Kidney epithelial cell (primary cell): ENCODE data around the gene MAN1A1. TPM values are rescaled to one million over a fixed set of nuclear protein-coding genes. Genes with fewer than 3 reads are reported as not detected.

Experiments used
- DNase-seq: peaks from one replicate; pipeline ENCODE4 v3.0.0-alpha.2; 2010; ENCODE audit warnings: low read depth
- H3K27me3 ChIP-seq: 2 replicates; pipeline ENCODE4 v1.6.0; 2011; ENCODE audit warnings: low read length; ENCODE audit not compliant: control insufficient read depth, insufficient read depth
- H3K36me3 ChIP-seq: 2 replicates; pipeline ENCODE4 v1.5.1; 2011; ENCODE audit warnings: low read length; ENCODE audit not compliant: control insufficient read depth, insufficient read depth
- H3K4me3 ChIP-seq: 2 replicates; pipeline ENCODE4 v1.5.1; 2011; ENCODE audit warnings: low read depth, mild to moderate bottlenecking, control low read depth, low read length
- total RNA-seq: library from RNA; depleted of rRNA; stranded (reverse); fragments of >200 nt; gene quantifications from 2 replicates; pipeline ENCODE4 v1.2.3, GENCODE V29; 2015
- TF ChIP-seq, protein P1 (sequence below): IDR thresholded peaks from 2 replicates; pipeline ENCODE4 v1.5.1; 2011; ENCODE audit warnings: mild to moderate bottlenecking, moderate library complexity, low read length, control low read depth, inconsistent platforms; ENCODE audit not compliant: insufficient read depth, poor library complexity, severe bottlenecking

The MAN1A1 gene
- total RNA-seq, 1 donor from 2014 or later: 15.0 TPM

- DNase-seq: no peak
- TF ChIP-seq, protein P1, sequence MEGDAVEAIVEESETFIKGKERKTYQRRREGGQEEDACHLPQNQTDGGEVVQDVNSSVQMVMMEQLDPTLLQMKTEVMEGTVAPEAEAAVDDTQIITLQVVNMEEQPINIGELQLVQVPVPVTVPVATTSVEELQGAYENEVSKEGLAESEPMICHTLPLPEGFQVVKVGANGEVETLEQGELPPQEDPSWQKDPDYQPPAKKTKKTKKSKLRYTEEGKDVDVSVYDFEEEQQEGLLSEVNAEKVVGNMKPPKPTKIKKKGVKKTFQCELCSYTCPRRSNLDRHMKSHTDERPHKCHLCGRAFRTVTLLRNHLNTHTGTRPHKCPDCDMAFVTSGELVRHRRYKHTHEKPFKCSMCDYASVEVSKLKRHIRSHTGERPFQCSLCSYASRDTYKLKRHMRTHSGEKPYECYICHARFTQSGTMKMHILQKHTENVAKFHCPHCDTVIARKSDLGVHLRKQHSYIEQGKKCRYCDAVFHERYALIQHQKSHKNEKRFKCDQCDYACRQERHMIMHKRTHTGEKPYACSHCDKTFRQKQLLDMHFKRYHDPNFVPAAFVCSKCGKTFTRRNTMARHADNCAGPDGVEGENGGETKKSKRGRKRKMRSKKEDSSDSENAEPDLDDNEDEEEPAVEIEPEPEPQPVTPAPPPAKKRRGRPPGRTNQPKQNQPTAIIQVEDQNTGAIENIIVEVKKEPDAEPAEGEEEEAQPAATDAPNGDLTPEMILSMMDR: no peak
- Histone ChIP-seq H3K36me3 (no peaks in the 10 kb centered on the region), H3K27me3 (no peaks in the 10 kb centered on the region), H3K4me3 (no peak overlapping the region)
Measured at GRCh38 chr6:119280668-119281067, 68.9 kb downstream of the MAN1A1 start.

- no peak for DNase-seq
- TF ChIP-seq, protein P1: no peak
- Histone ChIP-seq H3K4me3 (no peak overlapping the region), H3K27me3 (no peaks in the 10 kb centered on the region), H3K36me3 (no peaks in the 10 kb centered on the region)
Measured at GRCh38 chr6:119280080-119280479, 69.5 kb downstream of the MAN1A1 start.

DNA sequence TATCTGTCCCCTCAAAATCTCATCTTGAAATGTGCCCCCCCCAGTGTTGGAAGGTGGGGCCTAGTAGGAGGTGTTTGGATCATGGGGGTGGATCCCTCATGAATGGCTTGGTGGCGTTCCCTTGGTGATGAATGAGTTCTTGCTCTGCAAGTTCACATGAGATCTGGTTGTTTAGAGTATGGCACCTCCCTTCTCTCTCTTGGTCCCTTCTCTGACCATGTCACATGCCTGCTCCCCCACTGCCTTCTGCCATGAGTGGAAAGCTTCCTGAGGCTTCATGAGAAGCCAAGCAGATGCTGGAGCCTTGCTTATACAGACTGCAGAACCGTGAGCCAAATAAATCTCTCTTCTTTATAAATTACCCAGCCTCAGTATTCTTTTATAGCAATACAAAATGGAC, 70.9 kb downstream of the MAN1A1 start:
- TF ChIP-seq, protein P1: no peak
- Histone ChIP-seq H3K4me3 (no peak overlapping the region), H3K36me3 (no peaks in the 10 kb centered on the region), H3K27me3 (no peaks in the 10 kb centered on the region)
- no peak for DNase-seq

GRCh38 chr6:119277052-119277451, 72.5 kb downstream of the MAN1A1 start:
- Histone ChIP-seq H3K27me3 (no peaks in the 10 kb centered on the region), H3K36me3 (no peaks in the 10 kb centered on the region), H3K4me3 (no peak overlapping the region)
- DNase-seq: no peak
- TF ChIP-seq, protein P1: no peak

DNA sequence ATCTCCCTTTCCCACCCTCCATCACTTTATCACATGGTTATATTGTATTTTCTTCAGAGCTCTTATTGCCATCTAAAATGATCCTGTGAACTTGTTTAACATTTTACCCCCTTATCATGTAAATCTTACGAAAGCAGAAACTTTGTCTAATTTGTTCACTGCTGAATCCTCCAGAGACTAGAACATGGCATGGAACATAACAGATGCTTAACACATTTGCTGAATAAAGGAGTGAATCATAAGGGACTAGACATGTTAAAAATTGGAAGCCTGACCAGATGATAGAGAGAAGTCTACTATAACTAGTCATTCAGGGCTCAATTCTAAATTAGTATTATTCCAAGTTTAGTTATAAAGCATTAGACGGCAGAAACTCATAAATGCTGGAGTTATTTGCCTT, 73.3 kb downstream of the MAN1A1 start:
- DNase-seq: no peak
- no peak overlapping the region for H3K4me3 ChIP-seq
- H3K36me3 ChIP-seq: no peaks in the 10 kb centered on the region
- TF ChIP-seq, protein P1: no peak
- no peaks in the 10 kb centered on the region for H3K27me3 ChIP-seq

GRCh38 chr6:119274197-119274595, 75.4 kb downstream of the MAN1A1 start:
- no peak for DNase-seq
- Histone ChIP-seq H3K36me3 (no peaks in the 10 kb centered on the region), H3K4me3 (no peak overlapping the region), H3K27me3 (no peaks in the 10 kb centered on the region)
- TF ChIP-seq, protein P1: no peak
